Measurements from ENCODE around the gene TOR1AIP2.

TOR1AIP2 gene

GRCh38 chr1:179910934-179911333 is 33.3 kb upstream of the TOR1AIP2 start:
- no peak overlapping the region for H3K4me3 ChIP-seq (ENCODE audit: low read depth, low read length)
- POLR2A ChIA-PET: no interaction called here
- CTCF ChIA-PET: interaction anchor here (0.9 to 2.0 kb wide), 3 partner anchors 9 to 268 kb away, joined by 4 to 7 read pairs (median 6); no protein-coding TSS in a partner anchor
- DNase-seq (ENCODE audit: low read depth, low spot score): no peak
- TF ChIP-seq CTCF (IDR thresholded peaks at IDR 0.05; ENCODE audit: insufficient read depth, low read length, missing control alignments): no peak

GRCh38 chr1:179889589-179889988 is 12.0 kb upstream of the TOR1AIP2 start:
- TF ChIP-seq CTCF (IDR thresholded peaks at IDR 0.05; ENCODE audit: insufficient read depth, low read length, missing control alignments): no peak
- H3K4me3 ChIP-seq (ENCODE audit: low read depth, low read length): no peak overlapping the region
- ChIA-PET POLR2A (no interaction called here), CTCF (interaction anchor here (1.0 kb wide), 1 partner anchor 11 kb away, joined by 4 read pairs; no protein-coding TSS in a partner anchor)
- no peak for DNase-seq (ENCODE audit: low read depth, low spot score)

- no peak for TF ChIP-seq CTCF (IDR thresholded peaks at IDR 0.05; ENCODE audit: insufficient read depth, low read length, missing control alignments)
- POLR2A ChIA-PET: no interaction called here
- no peak for DNase-seq (ENCODE audit: low read depth, low spot score)
- CTCF ChIA-PET: interaction anchor here (1.0 to 1.1 kb wide), 2 partner anchors 20 to 291 kb away, joined by 3 read pairs; no protein-coding TSS in a partner anchor
- no peak overlapping the region for H3K4me3 ChIP-seq (ENCODE audit: low read depth, low read length)
Measured at GRCh38 chr1:179888071-179888470, 10.5 kb upstream of the TOR1AIP2 start.

GRCh38 chr1:179883745-179884138 is 6.1 kb upstream of the TOR1AIP2 start:
- no peak for DNase-seq (ENCODE audit: low read depth, low spot score)
- TF ChIP-seq CTCF (IDR thresholded peaks at IDR 0.05; ENCODE audit: insufficient read depth, low read length, missing control alignments): no peak
- ChIA-PET CTCF (interaction anchor here (1.1 to 1.6 kb wide), 2 partner anchors 285 to 296 kb away, joined by 3 to 4 read pairs; no protein-coding TSS in a partner anchor), POLR2A (interaction anchor here (1.1 to 1.2 kb wide), 2 partner anchors 31 to 71 kb away, joined by 3 read pairs; partner anchors contain the start of gene CEP350)
- H3K4me3 ChIP-seq (ENCODE audit: low read depth, low read length): peak overlapping the region; percentile 86

GRCh38 chr1:179883040-179883744 is 5.6 kb upstream of the TOR1AIP2 start:
- H3K4me3 ChIP-seq (ENCODE audit: low read depth, low read length): peak overlapping the region; percentile 86
- DNase-seq (ENCODE audit: low read depth, low spot score): no peak
- ChIA-PET POLR2A (interaction anchor here (0.7 to 1.2 kb wide), 3 partner anchors 32 to 274 kb away, joined by 3 read pairs; partner anchors contain the start of gene CEP350), CTCF (interaction anchor here (0.7 to 1.6 kb wide), 4 partner anchors 9 to 600 kb away, joined by 3 to 4 read pairs (median 4); no protein-coding TSS in a partner anchor)
- TF ChIP-seq CTCF (IDR thresholded peaks at IDR 0.05; ENCODE audit: insufficient read depth, low read length, missing control alignments): no peak
